NT2/D1 (cell line): ENCODE results near the gene TRIM8.
"Not testable (repeated sequence)": the region's sequence is repeated elsewhere in the genome, so short reads cannot be mapped to it uniquely, and the experiment has no call there.

ENCODE experiments used
- DNase-seq: peaks from one replicate; pipeline ENCODE4 v3.0.0-alpha.2; 2011; ENCODE audit warnings: low read depth, low spot score
- H3K27me3 ChIP-seq: 2 replicates; pipeline ENCODE4 v1.6.0; 2011; ENCODE audit warnings: mild to moderate bottlenecking; ENCODE audit not compliant: insufficient read length, insufficient read depth
- H3K36me3 ChIP-seq: 2 replicates; pipeline ENCODE4 v1.6.1; 2011; ENCODE audit warnings: mild to moderate bottlenecking, low read length, mixed read lengths; ENCODE audit not compliant: insufficient read depth, insufficient read length
- H3K4me1 ChIP-seq: 2 replicates; pipeline ENCODE4 v1.5.1; 2011; ENCODE audit not compliant: insufficient read depth, insufficient read length
- H3K4me3 ChIP-seq: 2 replicates; pipeline ENCODE4 v1.5.1; 2011; ENCODE audit warnings: low read depth; ENCODE audit not compliant: insufficient read length
- H3K9ac ChIP-seq: 2 replicates; pipeline ENCODE4 v1.6.0; 2011; ENCODE audit warnings: low read depth; ENCODE audit not compliant: insufficient read length
- H3K9me3 ChIP-seq: 2 replicates; pipeline ENCODE4 v1.5.1; 2011; ENCODE audit warnings: mild to moderate bottlenecking, low read length; ENCODE audit not compliant: insufficient read depth
- SUZ12 ChIP-seq: IDR thresholded peaks from 2 replicates; pipeline ENCODE4 v1.6.1; 2011; ENCODE audit not compliant: insufficient read length, insufficient read depth; ENCODE audit errors: extremely low read depth
- YY1 ChIP-seq: IDR thresholded peaks from 2 replicates; pipeline ENCODE4 v1.6.1; 2011; ENCODE audit not compliant: insufficient read length, insufficient read depth
- ZNF274 ChIP-seq: IDR thresholded peaks from 2 replicates; pipeline ENCODE4 v1.6.1; 2011; ENCODE audit warnings: mild to moderate bottlenecking, low read depth, low read length

TRIM8 gene

DNA sequence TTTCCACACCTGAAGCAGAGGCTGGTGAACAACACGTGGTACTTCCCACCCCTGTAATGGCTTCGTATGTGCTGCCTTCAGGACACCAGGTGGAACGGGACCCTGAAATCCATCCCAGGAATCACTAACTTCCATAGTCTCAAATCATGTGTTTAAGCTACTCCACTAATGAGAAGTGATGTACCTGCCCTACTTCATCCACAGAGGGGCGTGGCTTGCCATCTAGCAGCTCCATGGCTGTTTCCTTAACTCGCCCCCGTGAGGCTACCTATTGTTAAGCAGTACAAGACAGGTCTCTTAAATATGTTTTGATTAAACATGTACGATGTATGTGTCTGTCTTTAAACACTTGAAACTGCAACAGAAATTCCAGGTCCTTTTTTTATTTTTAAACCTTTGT lies 38.1 kb downstream of the TRIM8 start:
- H3K36me3 ChIP-seq: peaks cover 20% of the 10 kb centered on the region
- H3K9ac ChIP-seq: no peak overlapping the region
- TF ChIP-seq SUZ12: no peak
- no peak for TF ChIP-seq YY1
- no peak for TF ChIP-seq ZNF274
- no peak overlapping the region for H3K4me3 ChIP-seq
- peaks cover 13% of the 10 kb centered on the region for H3K4me1 ChIP-seq
- no peaks in the 10 kb centered on the region for H3K9me3 ChIP-seq
- no peaks in the 10 kb centered on the region for H3K27me3 ChIP-seq
- DNase-seq: no peak

GRCh38 chr10:102682981-102683380 lies 38.7 kb downstream of the TRIM8 start:
- TF ChIP-seq YY1 (no peak), ZNF274 (no peak), SUZ12 (no peak)
- Histone ChIP-seq H3K4me3 (no peak overlapping the region), H3K9ac (no peak overlapping the region), H3K36me3 (peaks cover 22% of the 10 kb centered on the region), H3K27me3 (no peaks in the 10 kb centered on the region), H3K9me3 (no peaks in the 10 kb centered on the region), H3K4me1 (peaks cover 10% of the 10 kb centered on the region)
- no peak for DNase-seq

DNA sequence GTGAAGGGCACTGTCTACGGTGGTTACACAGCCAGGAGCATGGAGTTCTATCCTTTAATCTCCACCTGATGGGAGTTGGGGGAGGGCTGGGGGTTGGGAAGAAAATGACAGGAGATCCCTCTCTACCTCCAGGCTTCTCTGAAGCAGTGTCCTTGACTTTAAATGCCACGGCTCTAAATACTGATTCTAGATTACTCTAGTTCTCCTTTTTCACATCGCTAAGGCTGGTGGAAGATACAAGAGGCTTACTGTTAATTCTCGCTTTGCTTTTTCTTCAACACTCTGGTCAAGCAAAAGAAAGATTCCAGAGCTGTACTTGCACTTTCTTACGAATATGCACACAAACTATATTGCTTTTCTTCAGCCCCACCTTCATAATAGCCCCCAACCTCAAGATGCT lies 39.5 kb downstream of the TRIM8 start:
- Histone ChIP-seq H3K36me3 (peaks cover 25% of the 10 kb centered on the region), H3K9me3 (no peaks in the 10 kb centered on the region), H3K27me3 (no peaks in the 10 kb centered on the region), H3K9ac (no peak overlapping the region), H3K4me3 (no peak overlapping the region), H3K4me1 (peaks cover 4% of the 10 kb centered on the region)
- TF ChIP-seq YY1 (no peak), SUZ12 (no peak), ZNF274 (no peak)
- no peak for DNase-seq

GRCh38 chr10:102691285-102692066 lies 47.2 kb downstream of the TRIM8 start:
- Histone ChIP-seq H3K9ac (no peak overlapping the region), H3K36me3 (peaks cover 11% of the 10 kb centered on the region), H3K4me3 (no peak overlapping the region), H3K4me1 (no peaks in the 10 kb centered on the region), H3K27me3 (no peaks in the 10 kb centered on the region), H3K9me3 (no peaks in the 10 kb centered on the region)
- DNase-seq: no peak
- TF ChIP-seq YY1 (no peak), ZNF274 (no peak), SUZ12 (no peak)

GRCh38 chr10:102695401-102695800 lies 51.1 kb downstream of the TRIM8 start:
- not testable (repeated sequence) for H3K4me1 ChIP-seq, H3K9me3 ChIP-seq, DNase-seq, H3K9ac ChIP-seq, H3K4me3 ChIP-seq, H3K27me3 ChIP-seq
- peaks cover 25% of the 10 kb centered on the region for H3K36me3 ChIP-seq

- H3K27me3 ChIP-seq: no peaks in the 10 kb centered on the region
- peaks cover 25% of the 10 kb centered on the region for H3K36me3 ChIP-seq
- H3K4me3 ChIP-seq: no peak overlapping the region
- TF ChIP-seq YY1 (no peak), ZNF274 (no peak), SUZ12 (no peak)
- no peaks in the 10 kb centered on the region for H3K4me1 ChIP-seq
- H3K9me3 ChIP-seq: no peaks in the 10 kb centered on the region
- H3K9ac ChIP-seq: no peak overlapping the region
- DNase-seq: no peak
Measured at GRCh38 chr10:102696736-102697135, 52.5 kb downstream of the TRIM8 start.

GRCh38 chr10:102698894-102699293 lies 54.6 kb downstream of the TRIM8 start:
- no peak for DNase-seq
- Histone ChIP-seq H3K9ac (no peak overlapping the region), H3K4me3 (no peak overlapping the region), H3K27me3 (no peaks in the 10 kb centered on the region), H3K36me3 (peaks cover 25% of the 10 kb centered on the region), H3K4me1 (no peaks in the 10 kb centered on the region), H3K9me3 (no peaks in the 10 kb centered on the region)
- no peak for TF ChIP-seq YY1
- TF ChIP-seq ZNF274: no peak
- TF ChIP-seq SUZ12: no peak

GRCh38 chr10:102701272-102701671 lies 57.0 kb downstream of the TRIM8 start:
- H3K9me3 ChIP-seq: no peaks in the 10 kb centered on the region
- H3K9ac ChIP-seq: no peak overlapping the region
- TF ChIP-seq YY1: no peak
- no peak for TF ChIP-seq ZNF274
- TF ChIP-seq SUZ12: no peak
- H3K27me3 ChIP-seq: no peaks in the 10 kb centered on the region
- no peak overlapping the region for H3K4me3 ChIP-seq
- H3K36me3 ChIP-seq: peaks cover 19% of the 10 kb centered on the region
- DNase-seq: no peak
- no peaks in the 10 kb centered on the region for H3K4me1 ChIP-seq
